Measurements from ENCODE around the gene NOXRED1.

NOXRED1 gene

DNA sequence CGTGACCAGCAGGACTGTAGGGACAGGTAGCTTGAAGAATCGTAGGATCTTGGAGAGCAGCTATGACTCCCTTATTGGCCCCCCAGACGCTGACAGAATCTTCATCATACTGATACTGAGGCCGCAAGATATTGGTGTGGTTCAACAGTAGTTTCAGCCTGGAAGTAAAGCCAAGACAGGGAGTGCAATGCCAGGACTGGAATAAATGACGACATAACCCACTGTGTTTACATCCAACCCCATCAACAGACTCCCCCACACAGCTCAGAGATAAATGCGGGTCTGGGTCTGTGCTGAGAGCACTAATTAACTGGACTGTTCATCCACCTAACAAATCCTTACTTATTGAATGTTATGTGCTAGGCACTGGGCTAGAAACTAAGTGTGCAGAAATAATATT lies 16.6 kb downstream of the NOXRED1 start (continued):
- no peak for TF ChIP-seq ZNF8 (CRISPR knock-in tag; IDR thresholded peaks at IDR 0.05)

DNA sequence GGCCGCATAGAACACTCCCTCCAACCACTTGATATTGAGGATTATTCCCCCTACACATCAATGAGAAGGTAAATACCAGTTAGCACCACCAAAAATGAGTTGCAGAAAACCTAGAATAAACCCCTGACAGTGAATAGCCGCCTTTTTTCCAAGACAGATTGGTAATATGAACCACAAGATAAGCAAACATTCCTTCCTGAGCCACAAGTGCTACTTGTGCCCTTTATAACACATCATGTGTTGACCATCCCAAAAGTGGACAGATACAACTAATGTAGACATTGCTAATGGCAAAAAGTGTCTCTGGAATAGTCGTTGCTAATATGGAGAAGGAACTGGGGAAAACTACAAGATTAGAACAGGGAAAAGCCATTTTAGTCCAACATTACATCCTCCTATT lies 17.2 kb downstream of the NOXRED1 start:
- TF ChIP-seq, protein P1, sequence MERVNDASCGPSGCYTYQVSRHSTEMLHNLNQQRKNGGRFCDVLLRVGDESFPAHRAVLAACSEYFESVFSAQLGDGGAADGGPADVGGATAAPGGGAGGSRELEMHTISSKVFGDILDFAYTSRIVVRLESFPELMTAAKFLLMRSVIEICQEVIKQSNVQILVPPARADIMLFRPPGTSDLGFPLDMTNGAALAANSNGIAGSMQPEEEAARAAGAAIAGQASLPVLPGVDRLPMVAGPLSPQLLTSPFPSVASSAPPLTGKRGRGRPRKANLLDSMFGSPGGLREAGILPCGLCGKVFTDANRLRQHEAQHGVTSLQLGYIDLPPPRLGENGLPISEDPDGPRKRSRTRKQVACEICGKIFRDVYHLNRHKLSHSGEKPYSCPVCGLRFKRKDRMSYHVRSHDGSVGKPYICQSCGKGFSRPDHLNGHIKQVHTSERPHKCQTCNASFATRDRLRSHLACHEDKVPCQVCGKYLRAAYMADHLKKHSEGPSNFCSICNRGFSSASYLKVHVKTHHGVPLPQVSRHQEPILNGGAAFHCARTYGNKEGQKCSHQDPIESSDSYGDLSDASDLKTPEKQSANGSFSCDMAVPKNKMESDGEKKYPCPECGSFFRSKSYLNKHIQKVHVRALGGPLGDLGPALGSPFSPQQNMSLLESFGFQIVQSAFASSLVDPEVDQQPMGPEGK (CRISPR knock-in tag; IDR thresholded peaks at IDR 0.05; ENCODE audit: borderline replicate concordance) = no peak
- no peak for TF ChIP-seq BACH2 (CRISPR knock-in tag; IDR thresholded peaks at IDR 0.05; ENCODE audit: borderline replicate concordance)
- no peak for ATAC-seq

DNA sequence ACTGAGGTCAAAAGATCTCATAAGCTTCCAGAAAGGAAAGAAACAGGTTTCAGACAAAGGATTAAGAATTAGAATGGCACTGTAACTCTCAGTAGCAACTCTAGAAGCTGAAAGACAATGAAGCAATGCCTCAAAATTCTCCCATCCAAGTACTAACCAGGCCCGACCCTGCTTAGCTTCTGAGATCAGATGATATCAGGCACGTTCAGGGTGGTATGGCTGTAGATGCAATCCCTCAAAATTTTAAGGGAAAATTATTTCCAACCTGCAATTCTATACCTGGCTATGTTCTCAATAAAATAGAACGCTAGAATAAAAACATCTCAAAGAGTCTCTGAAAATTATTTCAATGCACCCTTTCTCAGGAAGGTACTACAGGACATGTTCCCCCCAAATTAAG lies 19.6 kb downstream of the NOXRED1 start:
- no peak for ATAC-seq

DNA sequence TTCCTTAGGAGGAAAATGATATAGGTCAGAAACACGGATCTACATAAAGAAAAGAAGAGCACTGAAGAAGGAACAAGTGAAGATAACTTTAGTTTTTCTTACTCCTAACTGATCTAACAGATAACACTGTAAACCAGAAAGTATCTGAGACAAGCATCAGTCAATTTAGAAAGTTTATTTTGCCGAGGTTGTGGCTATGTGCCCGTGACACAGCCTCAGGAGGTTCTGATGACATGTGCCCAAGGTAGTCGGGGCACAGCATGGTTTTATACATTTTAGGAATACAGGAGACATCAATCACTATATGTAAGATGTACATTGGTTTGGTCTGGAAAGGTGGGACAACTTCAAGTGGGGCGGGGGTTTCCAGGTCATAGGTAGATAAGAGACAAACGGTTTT lies 23.1 kb downstream of the NOXRED1 start:
- ATAC-seq = no peak
- TF ChIP-seq PPARA (CRISPR knock-in tag; IDR thresholded peaks at IDR 0.05; ENCODE audit: borderline replicate concordance) = no peak
- no peak for TF ChIP-seq RARB (CRISPR knock-in tag; IDR thresholded peaks at IDR 0.05)
- no peak for TF ChIP-seq ZFP30 (CRISPR knock-in tag; IDR thresholded peaks at IDR 0.05)
- TF ChIP-seq, protein P2, sequence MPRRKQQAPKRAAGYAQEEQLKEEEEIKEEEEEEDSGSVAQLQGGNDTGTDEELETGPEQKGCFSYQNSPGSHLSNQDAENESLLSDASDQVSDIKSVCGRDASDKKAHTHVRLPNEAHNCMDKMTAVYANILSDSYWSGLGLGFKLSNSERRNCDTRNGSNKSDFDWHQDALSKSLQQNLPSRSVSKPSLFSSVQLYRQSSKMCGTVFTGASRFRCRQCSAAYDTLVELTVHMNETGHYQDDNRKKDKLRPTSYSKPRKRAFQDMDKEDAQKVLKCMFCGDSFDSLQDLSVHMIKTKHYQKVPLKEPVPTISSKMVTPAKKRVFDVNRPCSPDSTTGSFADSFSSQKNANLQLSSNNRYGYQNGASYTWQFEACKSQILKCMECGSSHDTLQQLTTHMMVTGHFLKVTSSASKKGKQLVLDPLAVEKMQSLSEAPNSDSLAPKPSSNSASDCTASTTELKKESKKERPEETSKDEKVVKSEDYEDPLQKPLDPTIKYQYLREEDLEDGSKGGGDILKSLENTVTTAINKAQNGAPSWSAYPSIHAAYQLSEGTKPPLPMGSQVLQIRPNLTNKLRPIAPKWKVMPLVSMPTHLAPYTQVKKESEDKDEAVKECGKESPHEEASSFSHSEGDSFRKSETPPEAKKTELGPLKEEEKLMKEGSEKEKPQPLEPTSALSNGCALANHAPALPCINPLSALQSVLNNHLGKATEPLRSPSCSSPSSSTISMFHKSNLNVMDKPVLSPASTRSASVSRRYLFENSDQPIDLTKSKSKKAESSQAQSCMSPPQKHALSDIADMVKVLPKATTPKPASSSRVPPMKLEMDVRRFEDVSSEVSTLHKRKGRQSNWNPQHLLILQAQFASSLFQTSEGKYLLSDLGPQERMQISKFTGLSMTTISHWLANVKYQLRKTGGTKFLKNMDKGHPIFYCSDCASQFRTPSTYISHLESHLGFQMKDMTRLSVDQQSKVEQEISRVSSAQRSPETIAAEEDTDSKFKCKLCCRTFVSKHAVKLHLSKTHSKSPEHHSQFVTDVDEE (CRISPR knock-in tag; IDR thresholded peaks at IDR 0.05) = no peak
- no peak for TF ChIP-seq TCF4 (CRISPR knock-in tag; IDR thresholded peaks at IDR 0.05; ENCODE audit: borderline replicate concordance)
- TF ChIP-seq, protein P3, sequence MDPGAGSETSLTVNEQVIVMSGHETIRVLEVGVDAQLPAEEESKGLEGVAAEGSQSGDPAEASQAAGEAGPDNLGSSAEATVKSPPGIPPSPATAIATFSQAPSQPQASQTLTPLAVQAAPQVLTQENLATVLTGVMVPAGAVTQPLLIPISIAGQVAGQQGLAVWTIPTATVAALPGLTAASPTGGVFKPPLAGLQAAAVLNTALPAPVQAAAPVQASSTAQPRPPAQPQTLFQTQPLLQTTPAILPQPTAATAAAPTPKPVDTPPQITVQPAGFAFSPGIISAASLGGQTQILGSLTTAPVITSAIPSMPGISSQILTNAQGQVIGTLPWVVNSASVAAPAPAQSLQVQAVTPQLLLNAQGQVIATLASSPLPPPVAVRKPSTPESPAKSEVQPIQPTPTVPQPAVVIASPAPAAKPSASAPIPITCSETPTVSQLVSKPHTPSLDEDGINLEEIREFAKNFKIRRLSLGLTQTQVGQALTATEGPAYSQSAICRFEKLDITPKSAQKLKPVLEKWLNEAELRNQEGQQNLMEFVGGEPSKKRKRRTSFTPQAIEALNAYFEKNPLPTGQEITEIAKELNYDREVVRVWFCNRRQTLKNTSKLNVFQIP (CRISPR knock-in tag; IDR thresholded peaks at IDR 0.05; ENCODE audit: borderline replicate concordance, low read depth) = no peak
- no peak for TF ChIP-seq ZNF565 (CRISPR knock-in tag; conservative IDR thresholded peaks at IDR 0.05; ENCODE audit: low read depth)
- TF ChIP-seq SNAI2 (CRISPR knock-in tag; IDR thresholded peaks at IDR 0.05) = no peak
- TF ChIP-seq ESRRG (CRISPR knock-in tag; IDR thresholded peaks at IDR 0.05) = no peak
- TF ChIP-seq ZC3H10 (CRISPR knock-in tag; IDR thresholded peaks at IDR 0.05) = no peak
- TF ChIP-seq ISL1 (CRISPR knock-in tag; IDR thresholded peaks at IDR 0.05) = no peak
- TF ChIP-seq ARNTL (CRISPR knock-in tag; IDR thresholded peaks at IDR 0.05; ENCODE audit: borderline replicate concordance, low read depth) = no peak
- no peak for TF ChIP-seq TOX (CRISPR knock-in tag; IDR thresholded peaks at IDR 0.05; ENCODE audit: borderline replicate concordance)
- TF ChIP-seq, protein P4, sequence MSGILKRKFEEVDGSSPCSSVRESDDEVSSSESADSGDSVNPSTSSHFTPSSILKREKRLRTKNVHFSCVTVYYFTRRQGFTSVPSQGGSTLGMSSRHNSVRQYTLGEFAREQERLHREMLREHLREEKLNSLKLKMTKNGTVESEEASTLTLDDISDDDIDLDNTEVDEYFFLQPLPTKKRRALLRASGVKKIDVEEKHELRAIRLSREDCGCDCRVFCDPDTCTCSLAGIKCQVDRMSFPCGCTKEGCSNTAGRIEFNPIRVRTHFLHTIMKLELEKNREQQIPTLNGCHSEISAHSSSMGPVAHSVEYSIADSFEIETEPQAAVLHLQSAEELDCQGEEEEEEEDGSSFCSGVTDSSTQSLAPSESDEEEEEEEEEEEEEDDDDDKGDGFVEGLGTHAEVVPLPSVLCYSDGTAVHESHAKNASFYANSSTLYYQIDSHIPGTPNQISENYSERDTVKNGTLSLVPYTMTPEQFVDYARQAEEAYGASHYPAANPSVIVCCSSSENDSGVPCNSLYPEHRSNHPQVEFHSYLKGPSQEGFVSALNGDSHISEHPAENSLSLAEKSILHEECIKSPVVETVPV (CRISPR knock-in tag; IDR thresholded peaks at IDR 0.05) = no peak
- TF ChIP-seq, protein P1 (CRISPR knock-in tag; IDR thresholded peaks at IDR 0.05; ENCODE audit: borderline replicate concordance) = no peak

More for the DNA sequence above, 19.6 kb downstream of the NOXRED1 start:
- no peak for TF ChIP-seq PPARA (CRISPR knock-in tag; IDR thresholded peaks at IDR 0.05; ENCODE audit: borderline replicate concordance)
- TF ChIP-seq ESRRG (CRISPR knock-in tag; IDR thresholded peaks at IDR 0.05) = no peak
- no peak for TF ChIP-seq ZFP3 (CRISPR knock-in tag; IDR thresholded peaks at IDR 0.05)
- no peak for TF ChIP-seq ZFP30 (CRISPR knock-in tag; IDR thresholded peaks at IDR 0.05)
- no peak for TF ChIP-seq ARNTL (CRISPR knock-in tag; IDR thresholded peaks at IDR 0.05; ENCODE audit: borderline replicate concordance, low read depth)
- TF ChIP-seq OSR1 (CRISPR knock-in tag; IDR thresholded peaks at IDR 0.05) = no peak
- TF ChIP-seq, protein P4 (CRISPR knock-in tag; IDR thresholded peaks at IDR 0.05) = no peak
- no peak for TF ChIP-seq RARB (CRISPR knock-in tag; IDR thresholded peaks at IDR 0.05)
- TF ChIP-seq, protein P5, sequence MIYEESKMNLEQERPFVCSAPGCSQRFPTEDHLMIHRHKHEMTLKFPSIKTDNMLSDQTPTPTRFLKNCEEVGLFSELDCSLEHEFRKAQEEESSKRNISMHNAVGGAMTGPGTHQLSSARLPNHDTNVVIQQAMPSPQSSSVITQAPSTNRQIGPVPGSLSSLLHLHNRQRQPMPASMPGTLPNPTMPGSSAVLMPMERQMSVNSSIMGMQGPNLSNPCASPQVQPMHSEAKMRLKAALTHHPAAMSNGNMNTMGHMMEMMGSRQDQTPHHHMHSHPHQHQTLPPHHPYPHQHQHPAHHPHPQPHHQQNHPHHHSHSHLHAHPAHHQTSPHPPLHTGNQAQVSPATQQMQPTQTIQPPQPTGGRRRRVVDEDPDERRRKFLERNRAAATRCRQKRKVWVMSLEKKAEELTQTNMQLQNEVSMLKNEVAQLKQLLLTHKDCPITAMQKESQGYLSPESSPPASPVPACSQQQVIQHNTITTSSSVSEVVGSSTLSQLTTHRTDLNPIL (CRISPR knock-in tag; IDR thresholded peaks at IDR 0.05; ENCODE audit: low read depth) = no peak
- no peak for TF ChIP-seq ZC3H10 (CRISPR knock-in tag; IDR thresholded peaks at IDR 0.05)
- TF ChIP-seq TOX (CRISPR knock-in tag; IDR thresholded peaks at IDR 0.05; ENCODE audit: borderline replicate concordance) = no peak
- TF ChIP-seq TCF4 (CRISPR knock-in tag; IDR thresholded peaks at IDR 0.05; ENCODE audit: borderline replicate concordance) = no peak
- no peak for TF ChIP-seq ZNF8 (CRISPR knock-in tag; IDR thresholded peaks at IDR 0.05)
- TF ChIP-seq CSDC2 (CRISPR knock-in tag; IDR thresholded peaks at IDR 0.05) = no peak
- TF ChIP-seq ISL1 (CRISPR knock-in tag; IDR thresholded peaks at IDR 0.05) = no peak
- TF ChIP-seq BACH2 (CRISPR knock-in tag; IDR thresholded peaks at IDR 0.05; ENCODE audit: borderline replicate concordance) = no peak
- no peak for TF ChIP-seq ZNF565 (CRISPR knock-in tag; conservative IDR thresholded peaks at IDR 0.05; ENCODE audit: low read depth)

Data from SK-N-SH treated with all-trans-retinoic acid at 6 μM for 48 hours (cell line).